ENCODE measurements around the gene PDC. TPM values are rescaled to one million over a fixed set of nuclear protein-coding genes. Genes with fewer than 3 reads are reported as not detected.

The PDC gene
- polyA plus RNA-seq, 1 of the 3 experiments (the other 2 are of a cell fraction), result not detected

DNA sequence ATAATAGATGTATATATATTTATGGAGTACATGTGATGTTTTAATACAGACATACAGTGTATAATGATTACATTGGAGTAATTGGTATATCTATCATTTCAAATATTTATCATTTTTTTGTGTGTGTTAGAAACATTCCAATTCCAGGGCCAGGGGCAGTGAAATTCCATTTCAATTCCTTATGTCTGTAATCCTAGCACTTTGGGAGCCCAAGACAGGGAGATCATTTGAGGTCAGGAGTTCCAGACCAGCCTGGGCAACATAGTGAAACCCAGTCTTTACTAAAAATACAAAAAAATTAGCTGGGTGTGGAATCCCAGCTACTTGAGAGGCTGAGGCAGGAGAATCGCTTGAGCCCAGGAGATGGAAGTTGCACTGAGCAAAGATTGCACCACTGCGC lies 30.4 kb upstream of the PDC start:
- Histone ChIP-seq H3F3A (replicated peaks; ENCODE audit: insufficient read depth) (peaks cover 27% of the 10 kb centered on the region), H3K36me3 (replicated peaks in 1 of 2; ENCODE audit: control insufficient read depth in 1 of 2, insufficient read depth in 2 of 2, low read length in 1 of 2) (no peaks in the 10 kb centered on the region), H3K4me2 (no peak overlapping the region), H3K4me1 (ENCODE audit: control insufficient read depth in 1 of 2, insufficient read depth in 2 of 2, low read depth in 1 of 2, low read length in 1 of 2) (peaks cover 0 to 9% of the 10 kb centered on the region in 2 experiments; a peak in 1 of 4 replicates), H3K9me2 (no peaks in the 10 kb centered on the region), H3K9me3 (no peaks in the 10 kb centered on the region), H3K4me3 (ENCODE audit: low read depth in 2 of 2, low read length in 1 of 2) (no peak overlapping the region), H2AFZ (ENCODE audit: low read depth) (no peak overlapping the region), H4K20me1 (ENCODE audit: insufficient read depth) (no peaks in the 10 kb centered on the region), H3K79me2 (ENCODE audit: insufficient read depth) (no peaks in the 10 kb centered on the region), H3K27me3 (ENCODE audit: insufficient read depth) (no peaks in the 10 kb centered on the region), H3K9ac (no peak overlapping the region), H3K27ac (ENCODE audit: low read depth in 2 of 2, low read length in 1 of 2) (no peak overlapping the region)
- CTCF ChIA-PET, result no interaction called here
- POLR2A ChIA-PET, result no interaction called here
- TF ChIP-seq, protein P1, sequence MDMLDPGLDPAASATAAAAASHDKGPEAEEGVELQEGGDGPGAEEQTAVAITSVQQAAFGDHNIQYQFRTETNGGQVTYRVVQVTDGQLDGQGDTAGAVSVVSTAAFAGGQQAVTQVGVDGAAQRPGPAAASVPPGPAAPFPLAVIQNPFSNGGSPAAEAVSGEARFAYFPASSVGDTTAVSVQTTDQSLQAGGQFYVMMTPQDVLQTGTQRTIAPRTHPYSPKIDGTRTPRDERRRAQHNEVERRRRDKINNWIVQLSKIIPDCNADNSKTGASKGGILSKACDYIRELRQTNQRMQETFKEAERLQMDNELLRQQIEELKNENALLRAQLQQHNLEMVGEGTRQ (IDR thresholded peaks at IDR 0.05; ENCODE audit: borderline replicate concordance, low read depth, low read length), result no peak
- no peak for TF ChIP-seq MXI1 (IDR thresholded peaks at IDR 0.05; ENCODE audit: low read depth, low read length)
- TF ChIP-seq, protein P2, sequence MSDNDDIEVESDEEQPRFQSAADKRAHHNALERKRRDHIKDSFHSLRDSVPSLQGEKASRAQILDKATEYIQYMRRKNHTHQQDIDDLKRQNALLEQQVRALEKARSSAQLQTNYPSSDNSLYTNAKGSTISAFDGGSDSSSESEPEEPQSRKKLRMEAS (IDR thresholded peaks at IDR 0.05; ENCODE audit: low read depth), result no peak
- TF ChIP-seq, protein P3, sequence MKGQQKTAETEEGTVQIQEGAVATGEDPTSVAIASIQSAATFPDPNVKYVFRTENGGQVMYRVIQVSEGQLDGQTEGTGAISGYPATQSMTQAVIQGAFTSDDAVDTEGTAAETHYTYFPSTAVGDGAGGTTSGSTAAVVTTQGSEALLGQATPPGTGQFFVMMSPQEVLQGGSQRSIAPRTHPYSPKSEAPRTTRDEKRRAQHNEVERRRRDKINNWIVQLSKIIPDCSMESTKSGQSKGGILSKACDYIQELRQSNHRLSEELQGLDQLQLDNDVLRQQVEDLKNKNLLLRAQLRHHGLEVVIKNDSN (IDR thresholded peaks at IDR 0.05; ENCODE audit: borderline replicate concordance, low read depth), result no peak
- WGBS (ENCODE audit: low lambda C conversion rate), result 77% methylated on average over 2 of the region's 2 CpGs
- DNase-seq, result no peak

DNA sequence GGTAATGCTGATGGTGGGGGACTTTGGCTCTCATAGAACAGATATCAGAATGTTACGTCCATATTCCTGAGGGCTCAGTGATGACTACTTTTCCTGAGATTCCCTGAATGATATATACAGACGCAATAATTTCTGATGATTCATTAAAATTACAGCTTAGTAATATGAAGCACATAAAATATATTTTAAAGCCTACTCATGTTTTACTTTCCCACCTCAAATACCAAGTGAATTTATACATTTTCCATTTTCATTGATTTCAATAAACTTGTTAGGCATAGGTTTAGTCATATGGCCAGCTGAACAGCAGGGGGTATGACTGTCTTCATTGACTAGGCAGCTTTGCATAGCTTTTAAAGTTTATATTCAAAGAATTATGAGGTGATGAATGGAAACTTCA lies 26.2 kb upstream of the PDC start:
- WGBS (ENCODE audit: low lambda C conversion rate), result 68% methylated on average over 2 of the region's 2 CpGs
- H3K9me3 ChIP-seq, result no peaks in the 10 kb centered on the region
- no peaks in the 10 kb centered on the region; a peak in 1 of 4 replicates for H3K4me1 ChIP-seq (ENCODE audit: control insufficient read depth in 1 of 2, insufficient read depth in 2 of 2, low read depth in 1 of 2, low read length in 1 of 2)
- no peak overlapping the region for H3K4me2 ChIP-seq
- H2AFZ ChIP-seq (ENCODE audit: low read depth), result no peak overlapping the region
- DNase-seq, result no peak
- no peaks in the 10 kb centered on the region for H3K79me2 ChIP-seq (ENCODE audit: insufficient read depth)
- CTCF ChIA-PET, result interaction anchor here (1.0 kb wide), 1 partner anchor 10 kb away, joined by 4 read pairs; no protein-coding TSS in a partner anchor
- H3K27me3 ChIP-seq (ENCODE audit: insufficient read depth), result no peaks in the 10 kb centered on the region
- H3K27ac ChIP-seq (ENCODE audit: low read depth in 2 of 2, low read length in 1 of 2), result no peak overlapping the region
- POLR2A ChIA-PET, result no interaction called here
- H4K20me1 ChIP-seq (ENCODE audit: insufficient read depth), result no peaks in the 10 kb centered on the region
- H3K9ac ChIP-seq, result no peak overlapping the region
- TF ChIP-seq, protein P4, sequence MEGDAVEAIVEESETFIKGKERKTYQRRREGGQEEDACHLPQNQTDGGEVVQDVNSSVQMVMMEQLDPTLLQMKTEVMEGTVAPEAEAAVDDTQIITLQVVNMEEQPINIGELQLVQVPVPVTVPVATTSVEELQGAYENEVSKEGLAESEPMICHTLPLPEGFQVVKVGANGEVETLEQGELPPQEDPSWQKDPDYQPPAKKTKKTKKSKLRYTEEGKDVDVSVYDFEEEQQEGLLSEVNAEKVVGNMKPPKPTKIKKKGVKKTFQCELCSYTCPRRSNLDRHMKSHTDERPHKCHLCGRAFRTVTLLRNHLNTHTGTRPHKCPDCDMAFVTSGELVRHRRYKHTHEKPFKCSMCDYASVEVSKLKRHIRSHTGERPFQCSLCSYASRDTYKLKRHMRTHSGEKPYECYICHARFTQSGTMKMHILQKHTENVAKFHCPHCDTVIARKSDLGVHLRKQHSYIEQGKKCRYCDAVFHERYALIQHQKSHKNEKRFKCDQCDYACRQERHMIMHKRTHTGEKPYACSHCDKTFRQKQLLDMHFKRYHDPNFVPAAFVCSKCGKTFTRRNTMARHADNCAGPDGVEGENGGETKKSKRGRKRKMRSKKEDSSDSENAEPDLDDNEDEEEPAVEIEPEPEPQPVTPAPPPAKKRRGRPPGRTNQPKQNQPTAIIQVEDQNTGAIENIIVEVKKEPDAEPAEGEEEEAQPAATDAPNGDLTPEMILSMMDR (IDR thresholded peaks at IDR 0.05), result peak; percentile 32
- TF ChIP-seq RFX5 (IDR thresholded peaks at IDR 0.05; ENCODE audit: low read length), result no peak
- no peaks in the 10 kb centered on the region for H3K36me3 ChIP-seq (replicated peaks in 1 of 2; ENCODE audit: control insufficient read depth in 1 of 2, insufficient read depth in 2 of 2, low read length in 1 of 2)
- no peaks in the 10 kb centered on the region for H3K9me2 ChIP-seq
- no peak overlapping the region for H3K4me3 ChIP-seq (ENCODE audit: low read depth in 2 of 2, low read length in 1 of 2)
- peaks cover 23% of the 10 kb centered on the region for H3F3A ChIP-seq (replicated peaks; ENCODE audit: insufficient read depth)

DNA sequence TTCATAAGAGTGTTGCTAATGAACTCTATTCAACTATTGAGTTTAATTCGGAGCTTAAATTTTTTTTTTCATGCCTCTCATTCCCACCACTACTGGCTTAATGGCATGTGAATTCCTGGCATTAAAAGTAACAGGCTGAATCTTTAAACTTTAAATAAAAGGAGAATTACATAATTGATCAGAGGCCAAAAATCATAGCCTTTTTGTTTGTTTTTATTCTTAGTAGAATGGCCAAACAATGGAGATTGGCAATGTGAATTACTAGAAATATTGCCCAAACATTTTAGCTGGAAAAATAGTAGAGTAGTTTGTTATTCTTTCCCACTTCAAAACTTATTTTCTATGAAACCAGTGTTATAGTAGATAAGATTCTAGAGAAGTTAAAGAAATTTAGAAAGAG lies 25.1 kb upstream of the PDC start:
- no peak overlapping the region for H3K4me2 ChIP-seq
- peaks cover 23% of the 10 kb centered on the region for H3F3A ChIP-seq (replicated peaks; ENCODE audit: insufficient read depth)
- no peaks in the 10 kb centered on the region for H3K9me3 ChIP-seq
- no peak overlapping the region for H3K9ac ChIP-seq
- no peak for DNase-seq
- H3K9me2 ChIP-seq, result no peaks in the 10 kb centered on the region
- no peaks in the 10 kb centered on the region for H3K27me3 ChIP-seq (ENCODE audit: insufficient read depth)
- TF ChIP-seq, protein P5, sequence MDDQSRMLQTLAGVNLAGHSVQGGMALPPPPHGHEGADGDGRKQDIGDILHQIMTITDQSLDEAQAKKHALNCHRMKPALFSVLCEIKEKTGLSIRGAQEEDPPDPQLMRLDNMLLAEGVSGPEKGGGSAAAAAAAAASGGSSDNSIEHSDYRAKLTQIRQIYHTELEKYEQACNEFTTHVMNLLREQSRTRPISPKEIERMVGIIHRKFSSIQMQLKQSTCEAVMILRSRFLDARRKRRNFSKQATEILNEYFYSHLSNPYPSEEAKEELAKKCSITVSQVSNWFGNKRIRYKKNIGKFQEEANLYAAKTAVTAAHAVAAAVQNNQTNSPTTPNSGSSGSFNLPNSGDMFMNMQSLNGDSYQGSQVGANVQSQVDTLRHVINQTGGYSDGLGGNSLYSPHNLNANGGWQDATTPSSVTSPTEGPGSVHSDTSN (IDR thresholded peaks at IDR 0.05), result no peak
- TF ChIP-seq CHD2 (IDR thresholded peaks at IDR 0.05; ENCODE audit: low read length, partially characterized antibody) (no peak), POLR2AphosphoS5 (IDR thresholded peaks at IDR 0.05; ENCODE audit: low read depth, low read length) (no peak), TCF12 (IDR thresholded peaks at IDR 0.05) (no peak), TAF1 (IDR thresholded peaks at IDR 0.05; ENCODE audit: borderline replicate concordance, low read depth, low read length) (no peak), JUND (IDR thresholded peaks at IDR 0.05) (no peak), NRF1 (IDR thresholded peaks at IDR 0.05; ENCODE audit: low read depth, low read length) (no peak)
- TF ChIP-seq, protein P3 (IDR thresholded peaks at IDR 0.05; ENCODE audit: borderline replicate concordance, low read depth), result no peak
- TF ChIP-seq, protein P2 (IDR thresholded peaks at IDR 0.05; ENCODE audit: low read depth), result no peak
- H3K27ac ChIP-seq (ENCODE audit: low read depth in 2 of 2, low read length in 1 of 2), result no peak overlapping the region
- H3K79me2 ChIP-seq (ENCODE audit: insufficient read depth), result no peaks in the 10 kb centered on the region
- H2AFZ ChIP-seq (ENCODE audit: low read depth), result no peak overlapping the region
- no peaks in the 10 kb centered on the region; a peak in 1 of 4 replicates for H3K4me1 ChIP-seq (ENCODE audit: control insufficient read depth in 1 of 2, insufficient read depth in 2 of 2, low read depth in 1 of 2, low read length in 1 of 2)
- 95% methylated on average over 1 of the region's 1 CpG for WGBS (ENCODE audit: low lambda C conversion rate)
- H3K4me3 ChIP-seq (ENCODE audit: low read depth in 2 of 2, low read length in 1 of 2), result no peak overlapping the region
- H3K36me3 ChIP-seq (replicated peaks in 1 of 2; ENCODE audit: control insufficient read depth in 1 of 2, insufficient read depth in 2 of 2, low read length in 1 of 2), result no peaks in the 10 kb centered on the region
- CTCF ChIA-PET, result interaction anchor here (0.8 to 1.5 kb wide), 2 partner anchors 13 to 500 kb away, joined by 3 read pairs; no protein-coding TSS in a partner anchor
- H4K20me1 ChIP-seq (ENCODE audit: insufficient read depth), result no peaks in the 10 kb centered on the region
- POLR2A ChIA-PET, result no interaction called here

Measured in SK-N-SH (cell line).